NCI-H510A (cell line): Measurements from ENCODE around the gene TAF11L13.
"Not testable (repeated sequence)": the region's sequence is repeated elsewhere in the genome, so short reads cannot be mapped to it uniquely, and the experiment has no call there.

Source experiments
- DNase-seq: peaks from one replicate; lab custom pipeline; 2025; lab: John Stamatoyannopoulos, UW

TAF11L13 gene

GRCh38 chr5:17631788-17632187, at the start of gene TAF11L13:
TAF11L13 (plus strand) TSS chr5:17632088.
- not testable (repeated sequence) for DNase-seq

GRCh38 chr5:17585658-17586057, 46.2 kb upstream of the TAF11L13 start, which contains the start of gene TAF11L7:
TAF11L7 (minus strand) TSS chr5:17585758.
- DNase-seq, result not testable (repeated sequence)

- DNase-seq, result not testable (repeated sequence)
These were observed 41.0 kb upstream of the TAF11L13 start, which contains the start of gene TAF11L8 for GRCh38 chr5:17590860-17591259. TAF11L8 (minus strand) TSS chr5:17590960.

- not testable (repeated sequence) for DNase-seq
These were observed 37.6 kb upstream of the TAF11L13 start, which contains the start of gene TAF11L9 for GRCh38 chr5:17594255-17594654. TAF11L9 (minus strand) TSS chr5:17594394.

- DNase-seq, result not testable (repeated sequence)
These were observed 34.2 kb upstream of the TAF11L13 start, which contains the start of gene TAF11L10 for GRCh38 chr5:17597728-17598127. TAF11L10 (minus strand) TSS chr5:17597828.

- not testable (repeated sequence) for DNase-seq
These were observed 28.0 kb upstream of the TAF11L13 start, which contains the start of gene TAF11L11 for GRCh38 chr5:17603880-17604279. TAF11L11 (plus strand) TSS chr5:17604183.

- no peak for DNase-seq
These were observed 26.9 kb upstream of the TAF11L13 start for GRCh38 chr5:17604951-17605350.

GRCh38 chr5:17607461-17607860, 24.4 kb upstream of the TAF11L13 start:
- DNase-seq, result not testable (repeated sequence)

GRCh38 chr5:17610092-17610491, 21.8 kb upstream of the TAF11L13 start, which contains the start of gene TAF11L12:
TAF11L12 (plus strand) TSS chr5:17610392.
- not testable (repeated sequence) for DNase-seq

- DNase-seq, result no peak
These were observed 16.8 kb upstream of the TAF11L13 start for GRCh38 chr5:17614872-17615605.

- DNase-seq, result no peak
These were observed 12.5 kb upstream of the TAF11L13 start for GRCh38 chr5:17619354-17619753.

GRCh38 chr5:17620627-17621026, 11.3 kb upstream of the TAF11L13 start:
- DNase-seq, result no peak

GRCh38 chr5:17625686-17626085, 6.2 kb upstream of the TAF11L13 start:
- no peak for DNase-seq

- no peak for DNase-seq
These were observed 2.3 kb downstream of the TAF11L13 start, which contains the start of gene TAF11L14 for GRCh38 chr5:17634160-17634559. TAF11L14 (plus strand) TSS chr5:17634460.

GRCh38 chr5:17649232-17649631, 17.3 kb downstream of the TAF11L13 start:
- DNase-seq, result not testable (repeated sequence)

- not testable (repeated sequence) for DNase-seq
These were observed 23.4 kb downstream of the TAF11L13 start for GRCh38 chr5:17655201-17655759.

GRCh38 chr5:17655921-17656320, 24.0 kb downstream of the TAF11L13 start:
- no peak for DNase-seq

GRCh38 chr5:17663182-17663581, 31.3 kb downstream of the TAF11L13 start:
- no peak for DNase-seq

GRCh38 chr5:17665836-17666235, 33.9 kb downstream of the TAF11L13 start:
- no peak for DNase-seq

GRCh38 chr5:17666726-17667235, 34.9 kb downstream of the TAF11L13 start:
- no peak for DNase-seq

GRCh38 chr5:17670353-17670752, 38.5 kb downstream of the TAF11L13 start:
- DNase-seq, result no peak

GRCh38 chr5:17678751-17679324, 47.0 kb downstream of the TAF11L13 start:
- no peak for DNase-seq
